Nephron progenitor cell (in vitro differentiated cells): ENCODE data around the gene SHROOM2.

Source experiments
- DNase-seq: peaks from one replicate; pipeline ENCODE4 v3.0.0; 2021
- H3K27ac Mint-ChIP-seq: 2 replicates; pipeline ENCODE4 v1.8.0; 2021; ENCODE audit warnings: mild to moderate bottlenecking, moderate library complexity, mixed read lengths
- H3K27me3 Mint-ChIP-seq: 2 replicates; pipeline ENCODE4 v1.8.0; 2021; ENCODE audit warnings: mild to moderate bottlenecking, low read depth, mixed read lengths; ENCODE audit not compliant: poor library complexity
- H3K36me3 Mint-ChIP-seq: 2 replicates; pipeline ENCODE4 v1.8.0; 2021; ENCODE audit warnings: low read depth, mixed read lengths
- H3K4me1 Mint-ChIP-seq: 2 replicates; pipeline ENCODE4 v1.8.0; 2021; ENCODE audit warnings: mixed read lengths
- H3K4me3 Mint-ChIP-seq: 2 replicates; pipeline ENCODE4 v1.8.0; 2021; ENCODE audit warnings: mild to moderate bottlenecking, moderate library complexity, mixed read lengths
- H3K9me3 Mint-ChIP-seq: 2 replicates; pipeline ENCODE4 v1.8.0; 2021; ENCODE audit warnings: mild to moderate bottlenecking, moderate library complexity, mixed read lengths
- TF ChIP-seq, protein P1 (sequence below): fragments of 200-600 bp; sonication (generic); IDR thresholded peaks from 2 replicates; pipeline ENCODE4 v1.5.0; 2021; ENCODE audit warnings: antibody characterized with exemption

The SHROOM2 gene

DNA sequence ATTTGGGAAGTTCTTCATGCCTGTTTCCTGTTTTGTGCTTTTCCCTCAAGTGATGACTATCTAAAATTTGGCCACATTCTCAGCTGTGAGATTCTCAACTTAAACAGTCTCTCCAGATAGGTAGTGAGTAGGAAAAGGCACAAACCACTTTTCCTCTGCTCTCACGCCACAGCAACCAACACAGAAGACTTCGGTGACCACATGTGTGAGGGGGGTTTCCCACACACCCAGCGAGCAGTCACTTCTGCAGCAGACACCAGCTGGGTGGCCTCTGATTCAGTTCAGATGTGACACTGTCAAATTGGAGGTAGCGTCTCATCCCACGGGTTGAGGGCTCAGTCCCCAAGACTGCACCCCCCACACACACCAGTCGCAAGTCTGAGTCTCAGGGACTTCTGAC, 155.9 kb downstream of the SHROOM2 start:
- no peak overlapping the region for H3K4me3 Mint-ChIP-seq
- H3K36me3 Mint-ChIP-seq, result peaks cover 46% of the 10 kb centered on the region
- DNase-seq, result no peak
- H3K4me1 Mint-ChIP-seq, result no peaks in the 10 kb centered on the region
- H3K27me3 Mint-ChIP-seq, result peaks cover 1% of the 10 kb centered on the region
- no peak overlapping the region for H3K27ac Mint-ChIP-seq
- H3K9me3 Mint-ChIP-seq, result peaks cover 43% of the 10 kb centered on the region
- TF ChIP-seq, protein P1, sequence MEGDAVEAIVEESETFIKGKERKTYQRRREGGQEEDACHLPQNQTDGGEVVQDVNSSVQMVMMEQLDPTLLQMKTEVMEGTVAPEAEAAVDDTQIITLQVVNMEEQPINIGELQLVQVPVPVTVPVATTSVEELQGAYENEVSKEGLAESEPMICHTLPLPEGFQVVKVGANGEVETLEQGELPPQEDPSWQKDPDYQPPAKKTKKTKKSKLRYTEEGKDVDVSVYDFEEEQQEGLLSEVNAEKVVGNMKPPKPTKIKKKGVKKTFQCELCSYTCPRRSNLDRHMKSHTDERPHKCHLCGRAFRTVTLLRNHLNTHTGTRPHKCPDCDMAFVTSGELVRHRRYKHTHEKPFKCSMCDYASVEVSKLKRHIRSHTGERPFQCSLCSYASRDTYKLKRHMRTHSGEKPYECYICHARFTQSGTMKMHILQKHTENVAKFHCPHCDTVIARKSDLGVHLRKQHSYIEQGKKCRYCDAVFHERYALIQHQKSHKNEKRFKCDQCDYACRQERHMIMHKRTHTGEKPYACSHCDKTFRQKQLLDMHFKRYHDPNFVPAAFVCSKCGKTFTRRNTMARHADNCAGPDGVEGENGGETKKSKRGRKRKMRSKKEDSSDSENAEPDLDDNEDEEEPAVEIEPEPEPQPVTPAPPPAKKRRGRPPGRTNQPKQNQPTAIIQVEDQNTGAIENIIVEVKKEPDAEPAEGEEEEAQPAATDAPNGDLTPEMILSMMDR, result no peak

DNA sequence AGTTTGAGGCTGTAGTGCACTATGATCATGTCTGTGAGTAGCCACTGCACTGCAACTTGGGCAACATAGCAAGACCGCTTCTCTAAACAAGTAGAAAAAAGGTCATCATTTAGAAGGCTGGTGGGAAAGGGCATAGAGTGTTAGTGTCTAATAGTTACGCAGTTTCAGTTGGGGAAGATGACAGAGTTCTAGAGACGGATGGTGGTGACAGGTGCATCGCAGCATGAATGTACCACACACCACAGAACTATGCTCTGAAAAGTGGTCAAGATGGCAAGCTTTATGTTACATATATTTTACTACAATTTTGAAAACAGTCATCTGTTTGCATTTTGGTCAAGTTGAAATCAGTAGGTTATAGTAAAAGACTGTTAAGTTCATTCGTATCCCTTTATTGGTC, 157.2 kb downstream of the SHROOM2 start:
- Mint-ChIP-seq H3K9me3 (peaks cover 37% of the 10 kb centered on the region), H3K4me1 (no peaks in the 10 kb centered on the region), H3K27ac (no peak overlapping the region), H3K4me3 (no peak overlapping the region), H3K27me3 (peaks cover 3% of the 10 kb centered on the region), H3K36me3 (peaks cover 49% of the 10 kb centered on the region)
- TF ChIP-seq, protein P1, result no peak
- no peak for DNase-seq

DNA sequence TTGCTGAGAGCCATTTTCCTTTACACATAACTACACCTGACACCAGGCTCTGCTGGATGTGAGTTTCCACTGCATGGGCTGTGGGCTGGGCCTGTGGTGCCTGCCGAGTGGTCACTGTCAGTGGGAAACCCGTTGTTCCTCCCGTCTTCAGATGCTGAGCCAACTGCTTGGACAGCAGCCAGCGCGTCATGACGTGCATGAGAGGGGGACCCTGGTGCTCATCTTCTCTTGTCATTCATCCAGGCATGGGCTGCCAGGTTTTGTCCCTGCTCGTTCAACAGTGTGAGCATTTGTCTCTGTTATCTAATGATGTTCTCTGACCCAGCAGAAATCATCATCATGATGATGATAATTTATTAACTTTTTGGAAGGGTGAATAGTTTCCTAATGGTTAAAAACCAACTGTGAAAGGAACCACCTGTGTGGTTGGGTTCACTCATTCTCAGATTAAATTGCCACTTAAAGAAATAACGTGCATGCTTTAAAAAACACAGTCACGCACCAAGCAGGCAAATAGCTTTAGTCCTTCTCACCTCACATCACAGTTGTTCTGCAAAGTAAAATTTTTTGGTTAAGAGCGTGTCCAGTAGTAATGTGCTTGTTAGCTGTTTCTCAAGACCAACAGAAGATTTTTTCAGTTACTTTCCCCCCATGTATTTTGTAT, 161.0 kb downstream of the SHROOM2 start:
- H3K4me1 Mint-ChIP-seq, result peaks cover 7% of the 10 kb centered on the region
- DNase-seq, result no peak
- no peak overlapping the region for H3K4me3 Mint-ChIP-seq
- peaks cover 47% of the 10 kb centered on the region for H3K9me3 Mint-ChIP-seq
- H3K36me3 Mint-ChIP-seq, result peaks cover 63% of the 10 kb centered on the region
- TF ChIP-seq, protein P1, result no peak
- no peak overlapping the region for H3K27ac Mint-ChIP-seq
- peaks cover 3% of the 10 kb centered on the region for H3K27me3 Mint-ChIP-seq

DNA sequence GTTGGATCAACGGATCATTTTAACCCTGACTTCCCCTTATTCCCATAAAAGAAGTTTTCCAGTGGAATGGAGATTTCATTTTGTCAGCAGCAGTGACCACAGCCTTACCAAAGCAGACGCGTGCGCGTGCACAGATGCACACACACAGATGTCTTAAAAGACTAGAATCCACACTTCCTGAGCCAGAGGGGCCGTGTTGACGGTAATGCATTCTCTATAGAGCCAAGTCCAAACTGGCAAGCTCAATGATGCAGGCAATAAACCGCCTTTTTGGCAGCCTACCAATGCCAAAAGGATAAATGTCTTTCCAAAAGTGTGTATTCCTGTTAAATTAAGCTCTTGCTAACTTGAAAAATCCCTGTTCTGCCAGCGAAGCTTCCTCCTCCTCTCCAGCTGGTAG, 162.2 kb downstream of the SHROOM2 start:
- no peak overlapping the region for H3K27ac Mint-ChIP-seq
- H3K9me3 Mint-ChIP-seq, result peaks cover 46% of the 10 kb centered on the region
- H3K4me3 Mint-ChIP-seq, result no peak overlapping the region
- DNase-seq, result no peak
- H3K27me3 Mint-ChIP-seq, result peaks cover 3% of the 10 kb centered on the region
- peaks cover 7% of the 10 kb centered on the region for H3K4me1 Mint-ChIP-seq
- peaks cover 53% of the 10 kb centered on the region for H3K36me3 Mint-ChIP-seq
- TF ChIP-seq, protein P1, result no peak

DNA sequence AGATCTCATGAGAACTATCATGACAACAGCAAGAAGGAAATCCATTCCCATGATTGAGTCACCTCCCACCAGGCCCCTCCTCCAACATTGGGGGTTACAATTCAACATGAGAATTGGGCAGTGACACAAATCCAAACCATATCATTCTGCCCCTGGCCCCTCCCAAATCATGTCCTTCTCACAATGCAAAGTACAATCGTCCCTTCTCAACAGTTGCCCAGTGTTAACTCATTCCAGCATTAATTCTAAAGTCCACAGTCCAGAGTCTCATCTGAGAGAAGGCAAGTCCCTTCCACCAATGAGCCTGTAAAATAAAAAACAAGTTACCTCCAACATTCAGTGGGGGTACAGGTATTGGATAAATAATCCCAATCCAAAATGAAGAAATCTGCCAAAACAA, 166.1 kb downstream of the SHROOM2 start:
- Mint-ChIP-seq H3K9me3 (peaks cover 53% of the 10 kb centered on the region), H3K27ac (no peak overlapping the region), H3K4me3 (no peak overlapping the region)

More for the DNA sequence above, 166.1 kb downstream of the SHROOM2 start:
- TF ChIP-seq, protein P1, result no peak
- peaks cover 7% of the 10 kb centered on the region for H3K4me1 Mint-ChIP-seq
- H3K27me3 Mint-ChIP-seq, result peaks cover under 1% of the 10 kb centered on the region
- H3K36me3 Mint-ChIP-seq, result peaks cover 37% of the 10 kb centered on the region
- no peak for DNase-seq
